ENCODE results near the gene RNF114. TPM values are rescaled to one million over a fixed set of nuclear protein-coding genes. Genes with fewer than 3 reads are reported as not detected.
"Not testable (repeated sequence)": the region's sequence is repeated elsewhere in the genome, so short reads cannot be mapped to it uniquely, and the experiment has no call there.

Gene RNF114
- total and polyA plus RNA-seq, 3 experiments from 2014 or later = 64.0 to 112 (median 67.1) TPM

GRCh38 chr20:49990271-49990720, 54.1 kb downstream of the RNF114 start:
- no peaks in the 10 kb centered on the region for H3K36me3 Mint-ChIP-seq
- Histone ChIP-seq H3K27me3 (ENCODE audit: insufficient read depth, low read length, poor library complexity, severe bottlenecking) (no peaks in the 10 kb centered on the region), H3K27ac (ENCODE audit: low read depth, low read length) (no peak overlapping the region), H3K4me3 (ENCODE audit: low read length) (no peak overlapping the region), H3K36me3 (ENCODE audit: insufficient read depth, low read length) (no peaks in the 10 kb centered on the region), H3K4me1 (ENCODE audit: insufficient read depth, low read length) (no peaks in the 10 kb centered on the region), H3K9me3 (ENCODE audit: low read length) (no peaks in the 10 kb centered on the region)
- no peak for DNase-seq
- H3K4me3 Mint-ChIP-seq = no peak overlapping the region
- no peaks in the 10 kb centered on the region for H3K4me1 Mint-ChIP-seq
- ChIA-PET CTCF (interaction anchor here (1.0 to 1.5 kb wide), 2 partner anchors 11 to 81 kb away, joined by 4 to 5 read pairs; no protein-coding TSS in a partner anchor), POLR2A (no interaction called here)
- peak overlapping the region in 1 of 8 donors; percentile 57 for H3K27ac Mint-ChIP-seq
- no peaks in the 10 kb centered on the region for H3K9me3 Mint-ChIP-seq
- peaks cover 0 to 5% of the 10 kb centered on the region in 2 donors for H3K27me3 Mint-ChIP-seq

- POLR2A ChIA-PET = no interaction called here
- H3K27ac ChIP-seq (ENCODE audit: low read depth, low read length) = no peak overlapping the region
- H3K4me1 ChIP-seq (ENCODE audit: insufficient read depth, low read length) = no peaks in the 10 kb centered on the region
- Mint-ChIP-seq H3K27me3 (peaks cover 10 to 12% of the 10 kb centered on the region in 2 donors), H3K4me1 (no peaks in the 10 kb centered on the region), H3K27ac (no peak overlapping the region), H3K36me3 (no peaks in the 10 kb centered on the region), H3K9me3 (no peaks in the 10 kb centered on the region), H3K4me3 (no peak overlapping the region)
- no peaks in the 10 kb centered on the region for H3K27me3 ChIP-seq (ENCODE audit: insufficient read depth, low read length, poor library complexity, severe bottlenecking)
- no peak overlapping the region for H3K4me3 ChIP-seq (ENCODE audit: low read length)
- CTCF ChIA-PET = interaction anchor here (0.7 to 1.3 kb wide), 2 partner anchors 79 to 1445 kb away, joined by 3 to 4 read pairs; no protein-coding TSS in a partner anchor
- DNase-seq = no peak
- H3K36me3 ChIP-seq (ENCODE audit: insufficient read depth, low read length) = no peaks in the 10 kb centered on the region
- H3K9me3 ChIP-seq (ENCODE audit: low read length) = no peaks in the 10 kb centered on the region
These were observed 57.1 kb downstream of the RNF114 start for GRCh38 chr20:49993301-49993751.

GRCh38 chr20:49995586-49995985, 59.4 kb downstream of the RNF114 start:
- Histone ChIP-seq H3K9me3 (ENCODE audit: low read length) (no peaks in the 10 kb centered on the region), H3K27me3 (ENCODE audit: insufficient read depth, low read length, poor library complexity, severe bottlenecking) (no peaks in the 10 kb centered on the region), H3K27ac (ENCODE audit: low read depth, low read length) (no peak overlapping the region), H3K36me3 (ENCODE audit: insufficient read depth, low read length) (no peaks in the 10 kb centered on the region), H3K4me1 (ENCODE audit: insufficient read depth, low read length) (no peaks in the 10 kb centered on the region), H3K4me3 (ENCODE audit: low read length) (no peak overlapping the region)
- DNase-seq = no peak
- ChIA-PET POLR2A (no interaction called here), CTCF (interaction anchor here (1.4 to 1.5 kb wide), 2 partner anchors 17 to 76 kb away, joined by 3 to 4 read pairs; no protein-coding TSS in a partner anchor)
- H3K27ac Mint-ChIP-seq = peak overlapping the region in 1 of 8 donors; percentile 47
- no peaks in the 10 kb centered on the region for H3K36me3 Mint-ChIP-seq
- no peaks in the 10 kb centered on the region for H3K9me3 Mint-ChIP-seq
- no peaks in the 10 kb centered on the region for H3K4me1 Mint-ChIP-seq
- no peak overlapping the region for H3K4me3 Mint-ChIP-seq
- peaks cover 15 to 16% of the 10 kb centered on the region in 2 donors for H3K27me3 Mint-ChIP-seq

- H3K4me1 ChIP-seq (ENCODE audit: insufficient read depth, low read length); H3K4me3 ChIP-seq (ENCODE audit: low read length); H3K36me3 Mint-ChIP-seq; H3K27me3 ChIP-seq (ENCODE audit: insufficient read depth, low read length, poor library complexity, severe bottlenecking); CTCF ChIA-PET; H3K9me3 ChIP-seq (ENCODE audit: low read length); H3K9me3 Mint-ChIP-seq; H3K4me1 Mint-ChIP-seq; H3K36me3 ChIP-seq (ENCODE audit: insufficient read depth, low read length); H3K27ac Mint-ChIP-seq; DNase-seq; H3K4me3 Mint-ChIP-seq; H3K27ac ChIP-seq (ENCODE audit: low read depth, low read length): not testable (repeated sequence)
- peaks cover 22 to 27% of the 10 kb centered on the region in 2 donors for H3K27me3 Mint-ChIP-seq
- POLR2A ChIA-PET = interaction anchor here (0.7 kb wide), 1 partner anchor 14 kb away, joined by 4 read pairs; no protein-coding TSS in a partner anchor
These were observed 62.4 kb downstream of the RNF114 start for GRCh38 chr20:49998478-49999188.

- ChIA-PET POLR2A (interaction anchor here (0.7 kb wide), 1 partner anchor 13 kb away, joined by 4 read pairs; no protein-coding TSS in a partner anchor), CTCF (no interaction called here)
- DNase-seq = no peak
- Histone ChIP-seq H3K36me3 (ENCODE audit: insufficient read depth, low read length) (no peaks in the 10 kb centered on the region), H3K4me3 (ENCODE audit: low read length) (no peak overlapping the region), H3K27me3 (ENCODE audit: insufficient read depth, low read length, poor library complexity, severe bottlenecking) (no peaks in the 10 kb centered on the region), H3K27ac (ENCODE audit: low read depth, low read length) (no peak overlapping the region), H3K9me3 (ENCODE audit: low read length) (no peaks in the 10 kb centered on the region), H3K4me1 (ENCODE audit: insufficient read depth, low read length) (no peaks in the 10 kb centered on the region)
- Mint-ChIP-seq H3K36me3 (no peaks in the 10 kb centered on the region), H3K27ac (no peak overlapping the region), H3K27me3 (peaks cover 22 to 27% of the 10 kb centered on the region in 2 donors), H3K4me1 (no peaks in the 10 kb centered on the region), H3K4me3 (no peak overlapping the region), H3K9me3 (no peaks in the 10 kb centered on the region)
These were observed 63.1 kb downstream of the RNF114 start for GRCh38 chr20:49999329-49999728.

GRCh38 chr20:50000548-50001222, 64.5 kb downstream of the RNF114 start:
- H3K27ac ChIP-seq (ENCODE audit: low read depth, low read length); H3K4me1 Mint-ChIP-seq; H3K9me3 Mint-ChIP-seq; H3K27ac Mint-ChIP-seq; H3K4me3 Mint-ChIP-seq; H3K9me3 ChIP-seq (ENCODE audit: low read length); DNase-seq; H3K36me3 ChIP-seq (ENCODE audit: insufficient read depth, low read length); H3K4me3 ChIP-seq (ENCODE audit: low read length); H3K27me3 ChIP-seq (ENCODE audit: insufficient read depth, low read length, poor library complexity, severe bottlenecking); CTCF ChIA-PET; POLR2A ChIA-PET; H3K36me3 Mint-ChIP-seq; H3K4me1 ChIP-seq (ENCODE audit: insufficient read depth, low read length): not testable (repeated sequence)
- H3K27me3 Mint-ChIP-seq = peaks cover 20 to 38% of the 10 kb centered on the region in 2 donors

GRCh38 chr20:50001784-50002311, 65.7 kb downstream of the RNF114 start:
- POLR2A ChIA-PET = no interaction called here
- no peaks in the 10 kb centered on the region for H3K9me3 Mint-ChIP-seq
- Histone ChIP-seq H3K36me3 (ENCODE audit: insufficient read depth, low read length) (no peaks in the 10 kb centered on the region), H3K4me3 (ENCODE audit: low read length) (no peak overlapping the region), H3K27me3 (ENCODE audit: insufficient read depth, low read length, poor library complexity, severe bottlenecking) (no peaks in the 10 kb centered on the region), H3K9me3 (ENCODE audit: low read length) (no peaks in the 10 kb centered on the region), H3K27ac (ENCODE audit: low read depth, low read length) (no peak overlapping the region), H3K4me1 (ENCODE audit: insufficient read depth, low read length) (no peaks in the 10 kb centered on the region)
- H3K36me3 Mint-ChIP-seq = no peaks in the 10 kb centered on the region
- CTCF ChIA-PET = no interaction called here
- no peak overlapping the region for H3K27ac Mint-ChIP-seq
- H3K4me3 Mint-ChIP-seq = no peak overlapping the region
- DNase-seq = no peak
- H3K4me1 Mint-ChIP-seq = peaks cover 0 to 2% (median 0%) of the 10 kb centered on the region in 3 donors
- peaks cover 20 to 38% of the 10 kb centered on the region in 2 donors for H3K27me3 Mint-ChIP-seq

- DNase-seq = no peak
- no peaks in the 10 kb centered on the region for H3K36me3 Mint-ChIP-seq
- no peaks in the 10 kb centered on the region for H3K4me1 ChIP-seq (ENCODE audit: insufficient read depth, low read length)
- ChIA-PET CTCF (no interaction called here), POLR2A (no interaction called here)
- no peaks in the 10 kb centered on the region for H3K27me3 ChIP-seq (ENCODE audit: insufficient read depth, low read length, poor library complexity, severe bottlenecking)
- no peaks in the 10 kb centered on the region for H3K36me3 ChIP-seq (ENCODE audit: insufficient read depth, low read length)
- no peaks in the 10 kb centered on the region for H3K9me3 Mint-ChIP-seq
- no peak overlapping the region for H3K4me3 Mint-ChIP-seq
- peaks cover 0 to 2% (median 0%) of the 10 kb centered on the region in 3 donors for H3K4me1 Mint-ChIP-seq
- no peak overlapping the region for H3K27ac ChIP-seq (ENCODE audit: low read depth, low read length)
- H3K27me3 Mint-ChIP-seq = peaks cover 18 to 35% of the 10 kb centered on the region in 2 donors
- no peak overlapping the region for H3K4me3 ChIP-seq (ENCODE audit: low read length)
- peak overlapping the region in 1 of 8 donors; percentile 12 for H3K27ac Mint-ChIP-seq
- no peaks in the 10 kb centered on the region for H3K9me3 ChIP-seq (ENCODE audit: low read length)
These were observed 67.1 kb downstream of the RNF114 start for GRCh38 chr20:50003253-50003656.
